Measurements from ENCODE around the gene ANO2. TPM values are rescaled to one million over a fixed set of nuclear protein-coding genes. Genes with fewer than 3 reads are reported as not detected.

ANO2 gene
- total and polyA plus RNA-seq, 2 donors (not counting 3 experiments of a cell fraction or from before 2014, with no cell fraction given) = 15.4 to 65.0 TPM

DNA sequence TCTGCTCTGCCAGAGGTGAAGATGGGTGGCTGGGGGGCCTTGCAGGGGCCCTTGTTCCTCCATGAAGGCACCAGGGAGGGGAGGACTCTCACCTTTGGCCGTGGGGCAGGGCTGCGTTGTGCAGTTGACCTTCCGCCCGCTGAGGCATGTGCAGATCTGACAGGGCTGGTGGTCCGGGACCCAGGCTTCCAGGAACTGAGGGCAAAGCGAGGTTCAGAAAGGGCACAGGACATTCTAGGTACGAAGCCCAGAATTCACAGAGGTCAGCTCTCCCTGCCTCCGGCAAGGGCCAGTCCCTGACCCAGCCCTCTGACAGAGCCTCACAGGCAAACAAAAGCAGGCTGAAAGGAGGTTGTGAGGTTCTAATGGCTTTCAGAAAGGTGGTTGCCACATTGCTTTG, 40.4 kb upstream of the ANO2 start:
- H3K9me3 ChIP-seq (replicated peaks; ENCODE audit: control insufficient read depth, insufficient read depth, low read length) = no peaks in the 10 kb centered on the region
- no peaks in the 10 kb centered on the region for H3K9me1 ChIP-seq (replicated peaks; ENCODE audit: control insufficient read depth, extremely low read depth, insufficient read depth, low read length)
- no peaks in the 10 kb centered on the region for H3K27me3 ChIP-seq (ENCODE audit: control insufficient read depth in 2 of 2, insufficient read depth in 2 of 2, low read length in 2 of 2)
- no peak overlapping the region for H3K4me2 ChIP-seq (ENCODE audit: insufficient read depth, low read length)
- no peak overlapping the region for H2AFZ ChIP-seq (ENCODE audit: low read depth, low read length)
- ChIA-PET POLR2A (no interaction called here), CTCF (no interaction called here)
- no peak for FAIRE-seq
- no peak for DNase-seq (ENCODE audit: low read depth, low spot score)
- H4K20me1 ChIP-seq (replicated peaks; ENCODE audit: control insufficient read depth, extremely low read depth, insufficient read depth, low read length) = peaks cover 7% of the 10 kb centered on the region
- TF ChIP-seq JUN (IDR thresholded peaks at IDR 0.05; ENCODE audit: borderline replicate concordance, insufficient read depth, insufficient read length, low read depth) (no peak), MAX (IDR thresholded peaks at IDR 0.05; ENCODE audit: insufficient read depth, insufficient read length) (no peak), MYC (IDR thresholded peaks at IDR 0.05; ENCODE audit: low read depth, low read length) (no peak), EZH2 (IDR thresholded peaks at IDR 0.05; ENCODE audit: borderline replicate concordance, low read depth, low read length, severe bottlenecking) (no peak)
- TF ChIP-seq, protein P1, sequence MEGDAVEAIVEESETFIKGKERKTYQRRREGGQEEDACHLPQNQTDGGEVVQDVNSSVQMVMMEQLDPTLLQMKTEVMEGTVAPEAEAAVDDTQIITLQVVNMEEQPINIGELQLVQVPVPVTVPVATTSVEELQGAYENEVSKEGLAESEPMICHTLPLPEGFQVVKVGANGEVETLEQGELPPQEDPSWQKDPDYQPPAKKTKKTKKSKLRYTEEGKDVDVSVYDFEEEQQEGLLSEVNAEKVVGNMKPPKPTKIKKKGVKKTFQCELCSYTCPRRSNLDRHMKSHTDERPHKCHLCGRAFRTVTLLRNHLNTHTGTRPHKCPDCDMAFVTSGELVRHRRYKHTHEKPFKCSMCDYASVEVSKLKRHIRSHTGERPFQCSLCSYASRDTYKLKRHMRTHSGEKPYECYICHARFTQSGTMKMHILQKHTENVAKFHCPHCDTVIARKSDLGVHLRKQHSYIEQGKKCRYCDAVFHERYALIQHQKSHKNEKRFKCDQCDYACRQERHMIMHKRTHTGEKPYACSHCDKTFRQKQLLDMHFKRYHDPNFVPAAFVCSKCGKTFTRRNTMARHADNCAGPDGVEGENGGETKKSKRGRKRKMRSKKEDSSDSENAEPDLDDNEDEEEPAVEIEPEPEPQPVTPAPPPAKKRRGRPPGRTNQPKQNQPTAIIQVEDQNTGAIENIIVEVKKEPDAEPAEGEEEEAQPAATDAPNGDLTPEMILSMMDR (IDR thresholded peaks at IDR 0.05; ENCODE audit: extremely low read depth in 1 of 2, insufficient read depth in 1 of 2, low read depth in 1 of 2, low read length in 2 of 2) = no peak
- intact Hi-C loops (cut with micrococcal nuclease) (no loop called here), dilution Hi-C loops (cut with MboI; ENCODE audit: extremely low pct_ligation_motif_present, low sequenced_read_pairs) (no loop called here)
- peaks cover 13% of the 10 kb centered on the region for H3K79me2 ChIP-seq (ENCODE audit: control insufficient read depth, insufficient read depth, low read length)
- BruUV-seq (replicated peaks) = no TSS peak
- H3K4me3 ChIP-seq (replicated peaks in 1 of 3; ENCODE audit: insufficient read depth in 1 of 3, low read depth in 1 of 3, low read length in 3 of 3) = no peak overlapping the region
- peaks cover 62 to 79% of the 10 kb centered on the region in 2 experiments for H3K36me3 ChIP-seq (ENCODE audit: control insufficient read depth in 2 of 2, extremely low read depth in 1 of 2, insufficient read depth in 2 of 2, low read length in 2 of 2)
- no peak overlapping the region for H3K27ac ChIP-seq (ENCODE audit: insufficient read depth, low read depth, low read length)
- H3K9ac ChIP-seq (replicated peaks; ENCODE audit: extremely low read depth, insufficient read depth, low read length) = no peak overlapping the region
- no peaks in the 10 kb centered on the region for H3K4me1 ChIP-seq (ENCODE audit: control insufficient read depth, extremely low read depth, insufficient read depth, low read length)

- no peak overlapping the region for H3K9ac ChIP-seq (replicated peaks; ENCODE audit: extremely low read depth, insufficient read depth, low read length)
- FAIRE-seq = no peak
- H3K79me2 ChIP-seq (ENCODE audit: control insufficient read depth, insufficient read depth, low read length) = peaks cover 11% of the 10 kb centered on the region
- TF ChIP-seq, protein P1 (IDR thresholded peaks at IDR 0.05; ENCODE audit: extremely low read depth in 1 of 2, insufficient read depth in 1 of 2, low read depth in 1 of 2, low read length in 2 of 2) = no peak
- TF ChIP-seq EZH2 (IDR thresholded peaks at IDR 0.05; ENCODE audit: borderline replicate concordance, low read depth, low read length, severe bottlenecking) = no peak
- no peak for TF ChIP-seq MAX (IDR thresholded peaks at IDR 0.05; ENCODE audit: insufficient read depth, insufficient read length)
- no peak for TF ChIP-seq POLR2AphosphoS5 (IDR thresholded peaks at IDR 0.05; ENCODE audit: insufficient read depth, low read depth, low read length)
- no peak for TF ChIP-seq POLR2A (IDR thresholded peaks at IDR 0.05; ENCODE audit: low read depth, low read length)
- no peak overlapping the region for H2AFZ ChIP-seq (ENCODE audit: low read depth, low read length)
- CTCF ChIA-PET = no interaction called here
- H3K27me3 ChIP-seq (ENCODE audit: control insufficient read depth in 2 of 2, insufficient read depth in 2 of 2, low read length in 2 of 2) = no peaks in the 10 kb centered on the region
- POLR2A ChIA-PET = no interaction called here
- H3K9me3 ChIP-seq (replicated peaks; ENCODE audit: control insufficient read depth, insufficient read depth, low read length) = no peaks in the 10 kb centered on the region
- no peak overlapping the region for H3K27ac ChIP-seq (ENCODE audit: insufficient read depth, low read depth, low read length)
- peaks cover 58 to 76% of the 10 kb centered on the region in 2 experiments for H3K36me3 ChIP-seq (ENCODE audit: control insufficient read depth in 2 of 2, extremely low read depth in 1 of 2, insufficient read depth in 2 of 2, low read length in 2 of 2)
- no TSS peak for BruUV-seq (replicated peaks)
- peaks cover 7% of the 10 kb centered on the region for H4K20me1 ChIP-seq (replicated peaks; ENCODE audit: control insufficient read depth, extremely low read depth, insufficient read depth, low read length)
- H3K4me2 ChIP-seq (ENCODE audit: insufficient read depth, low read length) = no peak overlapping the region
- intact Hi-C loops (cut with micrococcal nuclease) (no loop called here), dilution Hi-C loops (cut with MboI; ENCODE audit: extremely low pct_ligation_motif_present, low sequenced_read_pairs) (no loop called here)
- H3K9me1 ChIP-seq (replicated peaks; ENCODE audit: control insufficient read depth, extremely low read depth, insufficient read depth, low read length) = no peaks in the 10 kb centered on the region
- DNase-seq (ENCODE audit: low read depth, low spot score) = no peak
- H3K4me3 ChIP-seq (replicated peaks in 1 of 3; ENCODE audit: insufficient read depth in 1 of 3, low read depth in 1 of 3, low read length in 3 of 3) = no peak overlapping the region
- H3K4me1 ChIP-seq (ENCODE audit: control insufficient read depth, extremely low read depth, insufficient read depth, low read length) = no peaks in the 10 kb centered on the region
These were observed 39.8 kb upstream of the ANO2 start for GRCh38 chr12:5984873-5985272.
